ENCODE measurements around the gene PCBP2.
"Not testable (repeated sequence)": the region's sequence is repeated elsewhere in the genome, so short reads cannot be mapped to it uniquely, and the experiment has no call there.

Gene PCBP2

GRCh38 chr12:53413485-53414204, 38.3 kb upstream of the PCBP2 start:
- H3K4me2 ChIP-seq (ENCODE audit: low read length), result no peak overlapping the region
- no peak overlapping the region for H4K8ac ChIP-seq (ENCODE audit: low read depth, low read length)
- no peak overlapping the region for H3K9ac ChIP-seq (ENCODE audit: low read length)
- H4K12ac ChIP-seq (ENCODE audit: low read depth, low read length), result no peak overlapping the region
- H3K14ac ChIP-seq (ENCODE audit: low read length), result no peak overlapping the region
- H4K91ac ChIP-seq (ENCODE audit: low read depth, low read length), result no peak overlapping the region
- no peaks in the 10 kb centered on the region for H3K9me3 ChIP-seq (ENCODE audit: insufficient read depth, low read depth, low read length)
- no peaks in the 10 kb centered on the region for H3K79me2 ChIP-seq (ENCODE audit: control insufficient read depth, insufficient read depth, low read length, poor library complexity)
- H2BK120ac ChIP-seq (ENCODE audit: insufficient read depth, low read length, poor library complexity), result no peak overlapping the region
- no peak for DNase-seq
- no peak overlapping the region for H3K27ac ChIP-seq (ENCODE audit: low read depth, low read length)
- no peak overlapping the region for H3K4ac ChIP-seq (ENCODE audit: low read depth, low read length)
- H2BK12ac ChIP-seq (ENCODE audit: low read length), result no peak overlapping the region
- peaks cover 18 to 28% of the 10 kb centered on the region in 2 experiments for H3K36me3 ChIP-seq (ENCODE audit: control insufficient read depth in 1 of 2, insufficient read depth in 2 of 2, low read length in 2 of 2)
- H2AFZ ChIP-seq (ENCODE audit: insufficient read depth, low read length, poor library complexity), result no peak overlapping the region
- H3K79me1 ChIP-seq (ENCODE audit: low read length), result no peaks in the 10 kb centered on the region
- H3K4me1 ChIP-seq (ENCODE audit: control insufficient read depth in 1 of 2, insufficient read depth in 2 of 2, low read length in 2 of 2), result peaks cover 6 to 12% of the 10 kb centered on the region in 2 experiments
- no peaks in the 10 kb centered on the region for H3K27me3 ChIP-seq (ENCODE audit: insufficient read depth, low read length)
- no CpG with 5 or more reads among the region's 3 CpGs for WGBS (ENCODE audit: extremely low coverage, insufficient coverage, insufficient read length)
- H2BK5ac ChIP-seq (ENCODE audit: low read depth, low read length, poor library complexity), result no peak overlapping the region
- no peak overlapping the region for H2AK5ac ChIP-seq (ENCODE audit: low read length)
- no peak overlapping the region for H3K4me3 ChIP-seq (ENCODE audit: low read depth, low read length)
- H3K18ac ChIP-seq (ENCODE audit: low read length), result no peak overlapping the region
- no peak overlapping the region for H3K23ac ChIP-seq (ENCODE audit: low read length)

GRCh38 chr12:53414756-53415417, 37.0 kb upstream of the PCBP2 start:
- WGBS (ENCODE audit: extremely low coverage, insufficient coverage, insufficient read length), result no CpG with 5 or more reads among the region's 3 CpGs

GRCh38 chr12:53415752-53416389, 36.0 kb upstream of the PCBP2 start:
- H3K79me2 ChIP-seq (ENCODE audit: control insufficient read depth, insufficient read depth, low read length, poor library complexity); H3K27me3 ChIP-seq (ENCODE audit: insufficient read depth, low read length); H3K18ac ChIP-seq (ENCODE audit: low read length); H2AFZ ChIP-seq (ENCODE audit: insufficient read depth, low read length, poor library complexity); H3K9ac ChIP-seq (ENCODE audit: low read length); H3K4ac ChIP-seq (ENCODE audit: low read depth, low read length); H4K91ac ChIP-seq (ENCODE audit: low read depth, low read length); H3K14ac ChIP-seq (ENCODE audit: low read length); H4K8ac ChIP-seq (ENCODE audit: low read depth, low read length); H3K23ac ChIP-seq (ENCODE audit: low read length); H3K4me2 ChIP-seq (ENCODE audit: low read length); H2AK5ac ChIP-seq (ENCODE audit: low read length); H2BK120ac ChIP-seq (ENCODE audit: insufficient read depth, low read length, poor library complexity); H3K4me3 ChIP-seq (ENCODE audit: low read depth, low read length); H3K27ac ChIP-seq (ENCODE audit: low read depth, low read length); H3K9me3 ChIP-seq (ENCODE audit: insufficient read depth, low read depth, low read length); DNase-seq; H4K12ac ChIP-seq (ENCODE audit: low read depth, low read length); H2BK5ac ChIP-seq (ENCODE audit: low read depth, low read length, poor library complexity); H3K79me1 ChIP-seq (ENCODE audit: low read length): not testable (repeated sequence)
- no CpG with 5 or more reads among the region's 2 CpGs for WGBS (ENCODE audit: extremely low coverage, insufficient coverage, insufficient read length)
- Histone ChIP-seq H3K4me1 (ENCODE audit: control insufficient read depth in 1 of 2, insufficient read depth in 2 of 2, low read length in 2 of 2) (peaks cover 6 to 17% of the 10 kb centered on the region in 2 experiments), H3K36me3 (ENCODE audit: control insufficient read depth in 1 of 2, insufficient read depth in 2 of 2, low read length in 2 of 2) (peaks cover 4 to 12% of the 10 kb centered on the region in 2 experiments), H2BK12ac (ENCODE audit: low read length) (peak overlapping the region; percentile 35)

More at GRCh38 chr12:53414756-53415417, 37.0 kb upstream of the PCBP2 start:
- Histone ChIP-seq H3K4ac (ENCODE audit: low read depth, low read length) (no peak overlapping the region), H3K9me3 (ENCODE audit: insufficient read depth, low read depth, low read length) (no peaks in the 10 kb centered on the region), H3K79me2 (ENCODE audit: control insufficient read depth, insufficient read depth, low read length, poor library complexity) (no peaks in the 10 kb centered on the region), H2BK12ac (ENCODE audit: low read length) (no peak overlapping the region), H3K4me1 (ENCODE audit: control insufficient read depth in 1 of 2, insufficient read depth in 2 of 2, low read length in 2 of 2) (peaks cover 6 to 12% of the 10 kb centered on the region in 2 experiments), H4K12ac (ENCODE audit: low read depth, low read length) (no peak overlapping the region), H2AFZ (ENCODE audit: insufficient read depth, low read length, poor library complexity) (no peak overlapping the region), H4K91ac (ENCODE audit: low read depth, low read length) (no peak overlapping the region), H3K14ac (ENCODE audit: low read length) (no peak overlapping the region), H2BK120ac (ENCODE audit: insufficient read depth, low read length, poor library complexity) (no peak overlapping the region), H3K18ac (ENCODE audit: low read length) (no peak overlapping the region), H2AK5ac (ENCODE audit: low read length) (no peak overlapping the region), H3K23ac (ENCODE audit: low read length) (no peak overlapping the region), H3K79me1 (ENCODE audit: low read length) (no peaks in the 10 kb centered on the region), H4K8ac (ENCODE audit: low read depth, low read length) (no peak overlapping the region), H3K27me3 (ENCODE audit: insufficient read depth, low read length) (no peaks in the 10 kb centered on the region), H3K4me3 (ENCODE audit: low read depth, low read length) (no peak overlapping the region), H3K9ac (ENCODE audit: low read length) (peak overlapping the region; percentile 28), H2BK5ac (ENCODE audit: low read depth, low read length, poor library complexity) (no peak overlapping the region), H3K4me2 (ENCODE audit: low read length) (no peak overlapping the region), H3K27ac (ENCODE audit: low read depth, low read length) (no peak overlapping the region), H3K36me3 (ENCODE audit: control insufficient read depth in 1 of 2, insufficient read depth in 2 of 2, low read length in 2 of 2) (peaks cover 6 to 16% of the 10 kb centered on the region in 2 experiments)
- no peak for DNase-seq

- H3K9ac ChIP-seq (ENCODE audit: low read length); H2BK12ac ChIP-seq (ENCODE audit: low read length); H3K27me3 ChIP-seq (ENCODE audit: insufficient read depth, low read length); H3K18ac ChIP-seq (ENCODE audit: low read length); H2AK5ac ChIP-seq (ENCODE audit: low read length); H2BK5ac ChIP-seq (ENCODE audit: low read depth, low read length, poor library complexity); H3K4ac ChIP-seq (ENCODE audit: low read depth, low read length); H4K91ac ChIP-seq (ENCODE audit: low read depth, low read length); H3K4me2 ChIP-seq (ENCODE audit: low read length); H3K27ac ChIP-seq (ENCODE audit: low read depth, low read length); H4K12ac ChIP-seq (ENCODE audit: low read depth, low read length); H3K4me3 ChIP-seq (ENCODE audit: low read depth, low read length); H3K79me2 ChIP-seq (ENCODE audit: control insufficient read depth, insufficient read depth, low read length, poor library complexity); H3K36me3 ChIP-seq (ENCODE audit: control insufficient read depth in 1 of 2, insufficient read depth in 2 of 2, low read length in 2 of 2); H3K9me3 ChIP-seq (ENCODE audit: insufficient read depth, low read depth, low read length); H3K79me1 ChIP-seq (ENCODE audit: low read length); H2BK120ac ChIP-seq (ENCODE audit: insufficient read depth, low read length, poor library complexity); H3K23ac ChIP-seq (ENCODE audit: low read length); H2AFZ ChIP-seq (ENCODE audit: insufficient read depth, low read length, poor library complexity); H3K14ac ChIP-seq (ENCODE audit: low read length): not testable (repeated sequence)
- peak in 1 of 2 donors; percentile 18 for DNase-seq
- Histone ChIP-seq H3K4me1 (ENCODE audit: control insufficient read depth in 1 of 2, insufficient read depth in 2 of 2, low read length in 2 of 2) (peaks cover 6 to 21% of the 10 kb centered on the region in 2 experiments), H4K8ac (ENCODE audit: low read depth, low read length) (peak overlapping the region; percentile 47)
- WGBS (ENCODE audit: extremely low coverage, insufficient coverage, insufficient read length), result no CpG with 5 or more reads among the region's 9 CpGs
Measured at GRCh38 chr12:53417291-53417816, 34.5 kb upstream of the PCBP2 start.

All from trophoblast cell (in vitro differentiated cells and primary cell).